PC-9 (cell line): Measurements from ENCODE around the gene PGP.

Experiments
- CTCF ChIP-seq: fragments of 200-600 bp; sonication (generic); conservative IDR thresholded peaks from 2 replicates; pipeline ENCODE4 v1.6.1; 2017; ENCODE audit warnings: mixed run types, antibody characterized with exemption, mild to moderate bottlenecking, moderate library complexity
- EZH2 ChIP-seq: fragments of 200-600 bp; sonication (generic); IDR thresholded peaks from 2 replicates; pipeline ENCODE4 v1.8.0; 2017; ENCODE audit warnings: antibody characterized with exemption, low read depth

DNA sequence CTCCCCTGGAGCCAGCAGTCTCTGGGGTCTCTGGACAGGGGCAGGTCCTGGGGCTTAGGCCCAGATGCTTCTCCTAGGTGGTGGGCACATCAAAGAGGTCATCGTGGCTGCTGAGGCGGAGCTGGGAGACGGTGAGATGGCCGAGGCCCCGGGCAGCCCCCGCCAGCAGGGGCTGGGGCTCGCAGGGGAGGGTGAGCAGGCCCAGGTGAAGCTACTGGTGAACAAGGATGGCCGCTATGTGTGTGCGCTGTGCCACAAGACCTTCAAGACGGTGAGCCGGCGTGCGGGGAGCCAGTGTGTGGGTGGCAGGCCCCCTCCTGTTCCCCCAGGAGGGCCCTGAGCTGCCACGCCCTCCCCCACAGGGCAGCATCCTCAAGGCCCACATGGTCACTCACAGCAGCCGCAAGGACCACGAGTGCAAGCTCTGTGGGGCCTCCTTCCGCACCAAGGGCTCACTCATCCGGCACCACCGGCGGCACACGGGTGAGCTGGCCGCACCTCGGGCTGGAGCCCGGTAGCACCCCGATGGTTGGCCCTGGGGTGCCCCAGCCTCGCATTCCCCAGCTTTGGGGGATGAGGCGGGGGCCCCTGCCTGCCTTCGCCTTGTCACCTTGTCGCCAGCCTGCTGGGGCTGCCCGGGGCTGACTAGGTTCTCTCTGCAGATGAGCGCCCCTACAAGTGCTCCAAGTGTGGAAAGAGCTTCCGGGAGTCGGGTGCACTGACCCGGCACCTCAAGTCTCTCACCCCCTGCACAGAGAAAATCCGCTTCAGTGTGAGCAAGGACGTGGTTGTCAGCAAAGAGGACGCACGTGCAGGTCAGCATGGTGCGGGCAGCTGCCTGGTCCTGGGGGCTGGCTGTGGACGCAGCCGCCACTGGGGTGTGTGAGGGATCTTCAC, 17.7 kb upstream of the PGP start:
- TF ChIP-seq CTCF (no peak), EZH2 (no peak)
